GM12878 (cell line): ENCODE measurements around the gene EIF4E1B. TPM values are rescaled to one million over a fixed set of nuclear protein-coding genes. Genes with fewer than 3 reads are reported as not detected.

Experiments used
- ATAC-seq: fragments of 200-7000 bp; cut with Tn5 transposase; 3 replicates; pipeline ENCODE4 v1.9.1; 2020; ENCODE audit warnings: mild to moderate bottlenecking, moderate library complexity
- BruUV-seq: library from RNA; stranded (reverse); fragments of 400-500 nt; replicated peaks from 2 replicates; lab custom pipeline; 2021; lab: Mats Ljungman, UMichigan
- CTCF ChIA-PET: fragments of 300-600 bp; sonication (Branson Sonifier 250); formaldehyde crosslinking; extraction: SDS; loops from one replicate; lab custom pipeline; 2021; ENCODE audit warnings: inconsistent platforms; lab: Yijun Ruan, JAX
- POLR2A ChIA-PET: fragments of 350-600 bp; formaldehyde crosslinking; extraction: SDS; loops from one replicate; lab custom pipeline; 2021; ENCODE audit warnings: inconsistent platforms; lab: Charles Lee
- RAD21 ChIA-PET: fragments of 300-600 bp; sonication (Branson Sonifier 250); formaldehyde crosslinking; loops from one replicate; lab custom pipeline; 2023; ENCODE audit warnings: antibody characterized with exemption; ENCODE audit not compliant: unreplicated experiment; lab: Charles Lee
- SMC1A ChIA-PET: fragments of 300-600 bp; sonication (Branson Sonifier 250); formaldehyde crosslinking; loops from one replicate; lab custom pipeline; 2023; ENCODE audit not compliant: unreplicated experiment, uncharacterized antibody; lab: Charles Lee
- DNase-seq: peaks from one replicate; pipeline ENCODE4 v3.0.0-alpha.2; 2011; ENCODE audit warnings: low read depth, low spot score
- FAIRE-seq: peaks from 3 replicates; lab custom pipeline; 2011; peaks lifted over from hg19 to GRCh38; lab: Jason Lieb, UNC
- H2AFZ ChIP-seq: 2 replicates; pipeline ENCODE4 v1.6.0; 2011; ENCODE audit warnings: low read depth, low read length, control low read depth; ENCODE audit not compliant: control insufficient read depth
- H3K27ac ChIP-seq: 2 replicates; pipeline ENCODE4 v1.5.1; 2011; ENCODE audit warnings: control low read depth; ENCODE audit not compliant: control insufficient read depth, insufficient read depth
- H3K27me3 ChIP-seq, 2 experiments: replicated peaks in 1 of 2; 2 replicates each; pipeline versions ENCODE4 v1.6.0 to v1.6.1; 2011; ENCODE audit warnings: low read length in 1 of 2; ENCODE audit not compliant: control insufficient read depth in 2 of 2, insufficient read depth in 2 of 2
- H3K36me3 ChIP-seq, 2 experiments: 2 replicates each; pipeline ENCODE4 v1.5.1; 2011; ENCODE audit warnings: low read length in 1 of 2; ENCODE audit not compliant: control insufficient read depth in 2 of 2, insufficient read depth in 2 of 2
- H3K4me1 ChIP-seq: 2 replicates; pipeline ENCODE4 v1.6.1; 2011; ENCODE audit warnings: mild to moderate bottlenecking, low read length, moderate library complexity, mixed read lengths; ENCODE audit not compliant: control insufficient read depth, insufficient read depth
- H3K4me2 ChIP-seq: 2 replicates; pipeline ENCODE4 v1.6.0; 2011; ENCODE audit warnings: control low read depth; ENCODE audit not compliant: control insufficient read depth, insufficient read depth
- H3K4me3 ChIP-seq: fragments of 200-600 bp; sonication (generic); 2 replicates; pipeline ENCODE4 v1.5.1; 2016
- H3K79me2 ChIP-seq: 2 replicates; pipeline ENCODE4 v1.6.0; 2011; ENCODE audit warnings: low read length; ENCODE audit not compliant: control insufficient read depth, insufficient read depth
- H3K9ac ChIP-seq: 2 replicates; pipeline ENCODE4 v1.8.0; 2011; ENCODE audit warnings: low read length, control low read depth, mixed read lengths; ENCODE audit not compliant: control insufficient read depth, insufficient read depth
- H3K9me3 ChIP-seq: replicated peaks from 3 replicates; pipeline ENCODE4 v1.5.1; 2011; ENCODE audit warnings: mild to moderate bottlenecking, low read length; ENCODE audit not compliant: control insufficient read depth, insufficient read depth
- H4K20me1 ChIP-seq: 2 replicates; pipeline ENCODE4 v1.6.0; 2011; ENCODE audit not compliant: control insufficient read depth, insufficient read depth
- ATF7 ChIP-seq: fragments of 450-650 bp; IDR thresholded peaks from 2 replicates; pipeline ENCODE4 v1.6.1; 2016; ENCODE audit warnings: low read depth, mild to moderate bottlenecking
- IKZF1 ChIP-seq: fragments of 450-650 bp; conservative IDR thresholded peaks from 2 replicates; pipeline ENCODE4 v1.6.1; 2017; ENCODE audit warnings: antibody characterized with exemption, mild to moderate bottlenecking
- IKZF2 ChIP-seq, 2 experiments: fragments of 450-650 bp; IDR thresholded peaks; 2 replicates each; pipeline ENCODE4 v1.6.1; 2017; ENCODE audit warnings: mild to moderate bottlenecking in 2 of 2, moderate library complexity in 2 of 2
- MTA2 ChIP-seq: fragments of 450-650 bp; IDR thresholded peaks from 2 replicates; pipeline ENCODE4 v1.6.1; 2016; ENCODE audit warnings: low read depth, mild to moderate bottlenecking, moderate library complexity
- MYB ChIP-seq: fragments of 150-350 bp; IDR thresholded peaks from 2 replicates; pipeline ENCODE4 v1.6.1; 2014; ENCODE audit warnings: mild to moderate bottlenecking, low read depth, low read length, borderline replicate concordance
- NFYA ChIP-seq: IDR thresholded peaks from 2 replicates; pipeline ENCODE4 v1.6.1; 2011; ENCODE audit warnings: low read depth, mild to moderate bottlenecking, low read length, improper control_type of control experiment, borderline replicate concordance
- NR2C2 ChIP-seq: IDR thresholded peaks from 2 replicates; pipeline ENCODE4 v1.6.1; 2011; ENCODE audit warnings: borderline replicate concordance, low read depth; ENCODE audit not compliant: control insufficient read depth, insufficient read length
- NR2F1 ChIP-seq: fragments of 450-650 bp; conservative IDR thresholded peaks from 2 replicates; pipeline ENCODE4 v1.6.1; 2017; ENCODE audit warnings: mild to moderate bottlenecking
- SMAD5 ChIP-seq: IDR thresholded peaks from 2 replicates; pipeline ENCODE4 v1.6.1; 2016; ENCODE audit warnings: antibody characterized with exemption, low read depth
- SREBF2 ChIP-seq: IDR thresholded peaks from 2 replicates; pipeline ENCODE4 v1.6.1; 2012; ENCODE audit warnings: mild to moderate bottlenecking, low read length
- SUZ12 ChIP-seq: fragments of 200-600 bp; sonication (generic); IDR thresholded peaks from one replicate; pipeline ENCODE4 v1.6.1; 2018; ENCODE audit warnings: antibody characterized with exemption, mild to moderate bottlenecking; ENCODE audit not compliant: unreplicated experiment
- TAF1 ChIP-seq: IDR thresholded peaks from 2 replicates; pipeline ENCODE4 v1.6.1; 2011; ENCODE audit warnings: mild to moderate bottlenecking, low read depth, low read length, borderline replicate concordance
- YY1 ChIP-seq: IDR thresholded peaks from 2 replicates; pipeline ENCODE4 v1.6.1; 2011; ENCODE audit warnings: low read depth, mild to moderate bottlenecking, low read length
- ZSCAN29 ChIP-seq: fragments of 450-650 bp; IDR thresholded peaks from 2 replicates; pipeline ENCODE4 v1.6.1; 2017; ENCODE audit warnings: mild to moderate bottlenecking, moderate library complexity
- WGBS: methylation state at CpG from one replicate; pipeline ENCODE4 v1.1.6; 2016; ENCODE audit warnings: low lambda C conversion rate; ENCODE audit not compliant: insufficient replicate concordance, insufficient coverage; ENCODE audit errors: missing lambda C conversion rate; 5-methylcytosine and 5-hydroxymethylcytosine counted together
- in situ Hi-C: fragments of 300-500 bp; cut with MboI; formaldehyde crosslinking; loops from 9 replicates; pipeline ENCODE4 v1.14.3; 2018; ENCODE audit warnings: mixed read lengths
- intact Hi-C: fragments of 100-400 bp; cut with micrococcal nuclease; formaldehyde crosslinking; loops from one replicate; pipeline ENCODE4 v1.14.2; 2022; ENCODE audit not compliant: unreplicated experiment
- polyA plus RNA-seq, 11 experiments: library from polyadenylated mRNA; depleted of rRNA in 4 of 11; unstranded in 6 of 11; stranded (reverse) in 5 of 11; fragments of >200 nt; fragmentation: Nextera tagmentation in 4 of 11; fragmentation: Illumina TruSeq in 1 of 11; extraction: Ambion mirVana in 4 of 11; extraction: Trizol in 1 of 11; gene quantifications; 1 replicate in 1 of 11; 2 replicates in 10 of 11; pipeline versions ENCODE4 v1.2.1 to v1.2.3, GENCODE V29; 2011 to 2016; ENCODE audit warnings: inconsistent platforms in 2 of 11, missing spikeins in 2 of 11, low read depth in 1 of 11
- total RNA-seq, 4 experiments: library from RNA; depleted of rRNA in 3 of 4; stranded (reverse); fragments of >200 nt in 3 of 4; fragmentation: Illumina TruSeq in 1 of 4; extraction: Trizol in 1 of 4; gene quantifications; 2 replicates each; pipeline versions ENCODE4 v1.2.1 to v1.2.3, GENCODE V29; 2013 to 2021
- TF ChIP-seq, protein P1 (sequence below): IDR thresholded peaks from 2 replicates; pipeline ENCODE4 v1.6.1; 2012; ENCODE audit warnings: low read depth, low read length, improper control_type of control experiment
- TF ChIP-seq, protein P2 (sequence below): IDR thresholded peaks from 2 replicates; pipeline ENCODE4 v1.6.1; 2012; ENCODE audit warnings: mild to moderate bottlenecking, low read depth, low read length
- TF ChIP-seq, protein P3 (sequence below): fragments of 450-650 bp; IDR thresholded peaks from 2 replicates; pipeline ENCODE4 v1.6.1; 2017; ENCODE audit warnings: antibody characterized with exemption, mild to moderate bottlenecking, moderate library complexity
- TF ChIP-seq, protein P4 (sequence below): fragments of 450-650 bp; IDR thresholded peaks from 2 replicates; pipeline ENCODE4 v1.6.1; 2017; ENCODE audit warnings: low read depth, mild to moderate bottlenecking, moderate library complexity

Gene EIF4E1B
- total and polyA plus RNA-seq, 10 of the 15 experiments (the other 5 are each of a cell fraction or from before 2014, with no cell fraction given): not detected

DNA sequence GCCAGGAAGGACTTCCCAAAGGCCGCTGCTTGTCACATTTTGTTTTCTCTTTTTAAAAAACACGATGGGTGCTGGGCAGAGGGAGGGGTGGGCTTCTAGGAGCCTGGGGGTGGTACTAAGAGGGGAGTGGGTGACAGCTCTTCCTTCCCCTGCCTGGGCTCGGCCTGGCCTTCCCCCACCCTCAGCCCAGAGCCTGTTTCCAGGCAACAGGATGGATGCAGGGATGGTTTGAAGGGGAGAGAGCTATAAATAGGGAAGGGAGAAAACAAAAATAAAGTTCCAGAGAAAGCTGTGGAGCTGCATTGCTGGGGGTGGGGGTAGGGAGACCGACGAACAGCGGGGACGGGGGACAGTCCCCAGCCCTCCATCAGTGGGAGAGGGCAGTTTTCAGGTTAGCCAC is 14.0 kb upstream of the EIF4E1B start:
- no peaks in the 10 kb centered on the region for H3K79me2 ChIP-seq
- FAIRE-seq (no peak), ATAC-seq (no peak), DNase-seq (no peak)
- no peak overlapping the region for H3K4me3 ChIP-seq
- no peaks in the 10 kb centered on the region for H3K36me3 ChIP-seq
- H4K20me1 ChIP-seq: no peaks in the 10 kb centered on the region
- no peaks in the 10 kb centered on the region for H3K9me3 ChIP-seq
- BruUV-seq: no TSS peak
- CTCF ChIA-PET: no interaction called here
- H3K4me1 ChIP-seq: no peaks in the 10 kb centered on the region
- no peak overlapping the region for H3K27ac ChIP-seq
- H3K4me2 ChIP-seq: no peak overlapping the region
- H3K9ac ChIP-seq: no peak overlapping the region
- H2AFZ ChIP-seq: no peak overlapping the region
- RAD21 ChIA-PET: no interaction called here
- intact Hi-C loops: loop anchor here (5.0 kb wide), 1 partner anchor 44 kb away; no protein-coding TSS in a partner anchor
- SMC1A ChIA-PET: no interaction called here
- peaks cover 4% of the 10 kb centered on the region in 2 experiments for H3K27me3 ChIP-seq
- 28% methylated on average over 7 of the region's 7 CpGs for WGBS
- POLR2A ChIA-PET: no interaction called here
- in situ Hi-C loops: no loop called here
- TF ChIP-seq, protein P1, sequence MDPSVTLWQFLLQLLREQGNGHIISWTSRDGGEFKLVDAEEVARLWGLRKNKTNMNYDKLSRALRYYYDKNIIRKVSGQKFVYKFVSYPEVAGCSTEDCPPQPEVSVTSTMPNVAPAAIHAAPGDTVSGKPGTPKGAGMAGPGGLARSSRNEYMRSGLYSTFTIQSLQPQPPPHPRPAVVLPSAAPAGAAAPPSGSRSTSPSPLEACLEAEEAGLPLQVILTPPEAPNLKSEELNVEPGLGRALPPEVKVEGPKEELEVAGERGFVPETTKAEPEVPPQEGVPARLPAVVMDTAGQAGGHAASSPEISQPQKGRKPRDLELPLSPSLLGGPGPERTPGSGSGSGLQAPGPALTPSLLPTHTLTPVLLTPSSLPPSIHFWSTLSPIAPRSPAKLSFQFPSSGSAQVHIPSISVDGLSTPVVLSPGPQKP: no peak
- TF ChIP-seq NR2F1 (no peak), SUZ12 (no peak), SMAD5 (no peak), NFYA (no peak), YY1 (no peak), ZSCAN29 (no peak), IKZF2 (IDR thresholded peaks at IDR 0.05) (no peak), NR2C2 (no peak), MYB (no peak), TAF1 (no peak), ATF7 (no peak), SREBF2 (no peak), IKZF1 (no peak), MTA2 (no peak)
- TF ChIP-seq, protein P2, sequence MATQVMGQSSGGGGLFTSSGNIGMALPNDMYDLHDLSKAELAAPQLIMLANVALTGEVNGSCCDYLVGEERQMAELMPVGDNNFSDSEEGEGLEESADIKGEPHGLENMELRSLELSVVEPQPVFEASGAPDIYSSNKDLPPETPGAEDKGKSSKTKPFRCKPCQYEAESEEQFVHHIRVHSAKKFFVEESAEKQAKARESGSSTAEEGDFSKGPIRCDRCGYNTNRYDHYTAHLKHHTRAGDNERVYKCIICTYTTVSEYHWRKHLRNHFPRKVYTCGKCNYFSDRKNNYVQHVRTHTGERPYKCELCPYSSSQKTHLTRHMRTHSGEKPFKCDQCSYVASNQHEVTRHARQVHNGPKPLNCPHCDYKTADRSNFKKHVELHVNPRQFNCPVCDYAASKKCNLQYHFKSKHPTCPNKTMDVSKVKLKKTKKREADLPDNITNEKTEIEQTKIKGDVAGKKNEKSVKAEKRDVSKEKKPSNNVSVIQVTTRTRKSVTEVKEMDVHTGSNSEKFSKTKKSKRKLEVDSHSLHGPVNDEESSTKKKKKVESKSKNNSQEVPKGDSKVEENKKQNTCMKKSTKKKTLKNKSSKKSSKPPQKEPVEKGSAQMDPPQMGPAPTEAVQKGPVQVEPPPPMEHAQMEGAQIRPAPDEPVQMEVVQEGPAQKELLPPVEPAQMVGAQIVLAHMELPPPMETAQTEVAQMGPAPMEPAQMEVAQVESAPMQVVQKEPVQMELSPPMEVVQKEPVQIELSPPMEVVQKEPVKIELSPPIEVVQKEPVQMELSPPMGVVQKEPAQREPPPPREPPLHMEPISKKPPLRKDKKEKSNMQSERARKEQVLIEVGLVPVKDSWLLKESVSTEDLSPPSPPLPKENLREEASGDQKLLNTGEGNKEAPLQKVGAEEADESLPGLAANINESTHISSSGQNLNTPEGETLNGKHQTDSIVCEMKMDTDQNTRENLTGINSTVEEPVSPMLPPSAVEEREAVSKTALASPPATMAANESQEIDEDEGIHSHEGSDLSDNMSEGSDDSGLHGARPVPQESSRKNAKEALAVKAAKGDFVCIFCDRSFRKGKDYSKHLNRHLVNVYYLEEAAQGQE: no peak
- TF ChIP-seq, protein P3, sequence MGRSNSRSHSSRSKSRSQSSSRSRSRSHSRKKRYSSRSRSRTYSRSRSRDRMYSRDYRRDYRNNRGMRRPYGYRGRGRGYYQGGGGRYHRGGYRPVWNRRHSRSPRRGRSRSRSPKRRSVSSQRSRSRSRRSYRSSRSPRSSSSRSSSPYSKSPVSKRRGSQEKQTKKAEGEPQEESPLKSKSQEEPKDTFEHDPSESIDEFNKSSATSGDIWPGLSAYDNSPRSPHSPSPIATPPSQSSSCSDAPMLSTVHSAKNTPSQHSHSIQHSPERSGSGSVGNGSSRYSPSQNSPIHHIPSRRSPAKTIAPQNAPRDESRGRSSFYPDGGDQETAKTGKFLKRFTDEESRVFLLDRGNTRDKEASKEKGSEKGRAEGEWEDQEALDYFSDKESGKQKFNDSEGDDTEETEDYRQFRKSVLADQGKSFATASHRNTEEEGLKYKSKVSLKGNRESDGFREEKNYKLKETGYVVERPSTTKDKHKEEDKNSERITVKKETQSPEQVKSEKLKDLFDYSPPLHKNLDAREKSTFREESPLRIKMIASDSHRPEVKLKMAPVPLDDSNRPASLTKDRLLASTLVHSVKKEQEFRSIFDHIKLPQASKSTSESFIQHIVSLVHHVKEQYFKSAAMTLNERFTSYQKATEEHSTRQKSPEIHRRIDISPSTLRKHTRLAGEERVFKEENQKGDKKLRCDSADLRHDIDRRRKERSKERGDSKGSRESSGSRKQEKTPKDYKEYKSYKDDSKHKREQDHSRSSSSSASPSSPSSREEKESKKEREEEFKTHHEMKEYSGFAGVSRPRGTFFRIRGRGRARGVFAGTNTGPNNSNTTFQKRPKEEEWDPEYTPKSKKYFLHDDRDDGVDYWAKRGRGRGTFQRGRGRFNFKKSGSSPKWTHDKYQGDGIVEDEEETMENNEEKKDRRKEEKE: no peak
- TF ChIP-seq, protein P4, sequence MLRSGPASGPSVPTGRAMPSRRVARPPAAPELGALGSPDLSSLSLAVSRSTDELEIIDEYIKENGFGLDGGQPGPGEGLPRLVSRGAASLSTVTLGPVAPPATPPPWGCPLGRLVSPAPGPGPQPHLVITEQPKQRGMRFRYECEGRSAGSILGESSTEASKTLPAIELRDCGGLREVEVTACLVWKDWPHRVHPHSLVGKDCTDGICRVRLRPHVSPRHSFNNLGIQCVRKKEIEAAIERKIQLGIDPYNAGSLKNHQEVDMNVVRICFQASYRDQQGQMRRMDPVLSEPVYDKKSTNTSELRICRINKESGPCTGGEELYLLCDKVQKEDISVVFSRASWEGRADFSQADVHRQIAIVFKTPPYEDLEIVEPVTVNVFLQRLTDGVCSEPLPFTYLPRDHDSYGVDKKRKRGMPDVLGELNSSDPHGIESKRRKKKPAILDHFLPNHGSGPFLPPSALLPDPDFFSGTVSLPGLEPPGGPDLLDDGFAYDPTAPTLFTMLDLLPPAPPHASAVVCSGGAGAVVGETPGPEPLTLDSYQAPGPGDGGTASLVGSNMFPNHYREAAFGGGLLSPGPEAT: no peak
